ENCODE measurements around the gene SCN3A.

Gene SCN3A

GRCh38 chr2:165056564-165056963 lies 147.3 kb downstream of the SCN3A start:
- ATAC-seq = no peak
- no peak for TF ChIP-seq CSRNP3 (CRISPR knock-in tag; IDR thresholded peaks at IDR 0.05)
- TF ChIP-seq ZFP3 (CRISPR knock-in tag; IDR thresholded peaks at IDR 0.05) = no peak

- peak; percentile 76 for ATAC-seq
- TF ChIP-seq GLIS3 (CRISPR knock-in tag; IDR thresholded peaks at IDR 0.05) (peak; percentile 46; the same call in 1 of the 2 replicates), ISL1 (CRISPR knock-in tag; IDR thresholded peaks at IDR 0.05) (peak; percentile 46), TOX (CRISPR knock-in tag; IDR thresholded peaks at IDR 0.05; ENCODE audit: borderline replicate concordance) (no peak)
These were observed 148.6 kb downstream of the SCN3A start for GRCh38 chr2:165055082-165055851.

GRCh38 chr2:165054652-165055051 lies 149.2 kb downstream of the SCN3A start:
- no peak for ATAC-seq
- TF ChIP-seq ISL1 (CRISPR knock-in tag; IDR thresholded peaks at IDR 0.05) (no peak), ZNF8 (CRISPR knock-in tag; IDR thresholded peaks at IDR 0.05) (no peak), GLIS3 (CRISPR knock-in tag; IDR thresholded peaks at IDR 0.05) (no peak), SNAI2 (CRISPR knock-in tag; IDR thresholded peaks at IDR 0.05) (no peak), CSRNP3 (CRISPR knock-in tag; IDR thresholded peaks at IDR 0.05) (no peak), BACH2 (CRISPR knock-in tag; IDR thresholded peaks at IDR 0.05; ENCODE audit: borderline replicate concordance) (no peak), CREB5 (CRISPR knock-in tag; IDR thresholded peaks at IDR 0.05; ENCODE audit: low read depth) (no peak), ZFP30 (CRISPR knock-in tag; IDR thresholded peaks at IDR 0.05) (no peak), RARB (CRISPR knock-in tag; IDR thresholded peaks at IDR 0.05) (no peak), ZNF70 (CRISPR knock-in tag; IDR thresholded peaks at IDR 0.05) (no peak), ARNTL (CRISPR knock-in tag; IDR thresholded peaks at IDR 0.05; ENCODE audit: borderline replicate concordance, low read depth) (no peak), POU6F1 (CRISPR knock-in tag; IDR thresholded peaks at IDR 0.05; ENCODE audit: borderline replicate concordance, low read depth) (no peak), TCF4 (CRISPR knock-in tag; IDR thresholded peaks at IDR 0.05; ENCODE audit: borderline replicate concordance) (no peak), PPARA (CRISPR knock-in tag; IDR thresholded peaks at IDR 0.05; ENCODE audit: borderline replicate concordance) (no peak), ZNF565 (CRISPR knock-in tag; conservative IDR thresholded peaks at IDR 0.05; ENCODE audit: low read depth) (no peak), ZFP3 (CRISPR knock-in tag; IDR thresholded peaks at IDR 0.05) (no peak), OSR1 (CRISPR knock-in tag; IDR thresholded peaks at IDR 0.05) (no peak), ZC3H10 (CRISPR knock-in tag; IDR thresholded peaks at IDR 0.05) (no peak)
- TF ChIP-seq, protein P1, sequence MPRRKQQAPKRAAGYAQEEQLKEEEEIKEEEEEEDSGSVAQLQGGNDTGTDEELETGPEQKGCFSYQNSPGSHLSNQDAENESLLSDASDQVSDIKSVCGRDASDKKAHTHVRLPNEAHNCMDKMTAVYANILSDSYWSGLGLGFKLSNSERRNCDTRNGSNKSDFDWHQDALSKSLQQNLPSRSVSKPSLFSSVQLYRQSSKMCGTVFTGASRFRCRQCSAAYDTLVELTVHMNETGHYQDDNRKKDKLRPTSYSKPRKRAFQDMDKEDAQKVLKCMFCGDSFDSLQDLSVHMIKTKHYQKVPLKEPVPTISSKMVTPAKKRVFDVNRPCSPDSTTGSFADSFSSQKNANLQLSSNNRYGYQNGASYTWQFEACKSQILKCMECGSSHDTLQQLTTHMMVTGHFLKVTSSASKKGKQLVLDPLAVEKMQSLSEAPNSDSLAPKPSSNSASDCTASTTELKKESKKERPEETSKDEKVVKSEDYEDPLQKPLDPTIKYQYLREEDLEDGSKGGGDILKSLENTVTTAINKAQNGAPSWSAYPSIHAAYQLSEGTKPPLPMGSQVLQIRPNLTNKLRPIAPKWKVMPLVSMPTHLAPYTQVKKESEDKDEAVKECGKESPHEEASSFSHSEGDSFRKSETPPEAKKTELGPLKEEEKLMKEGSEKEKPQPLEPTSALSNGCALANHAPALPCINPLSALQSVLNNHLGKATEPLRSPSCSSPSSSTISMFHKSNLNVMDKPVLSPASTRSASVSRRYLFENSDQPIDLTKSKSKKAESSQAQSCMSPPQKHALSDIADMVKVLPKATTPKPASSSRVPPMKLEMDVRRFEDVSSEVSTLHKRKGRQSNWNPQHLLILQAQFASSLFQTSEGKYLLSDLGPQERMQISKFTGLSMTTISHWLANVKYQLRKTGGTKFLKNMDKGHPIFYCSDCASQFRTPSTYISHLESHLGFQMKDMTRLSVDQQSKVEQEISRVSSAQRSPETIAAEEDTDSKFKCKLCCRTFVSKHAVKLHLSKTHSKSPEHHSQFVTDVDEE (CRISPR knock-in tag; IDR thresholded peaks at IDR 0.05) = no peak
- TF ChIP-seq, protein P2, sequence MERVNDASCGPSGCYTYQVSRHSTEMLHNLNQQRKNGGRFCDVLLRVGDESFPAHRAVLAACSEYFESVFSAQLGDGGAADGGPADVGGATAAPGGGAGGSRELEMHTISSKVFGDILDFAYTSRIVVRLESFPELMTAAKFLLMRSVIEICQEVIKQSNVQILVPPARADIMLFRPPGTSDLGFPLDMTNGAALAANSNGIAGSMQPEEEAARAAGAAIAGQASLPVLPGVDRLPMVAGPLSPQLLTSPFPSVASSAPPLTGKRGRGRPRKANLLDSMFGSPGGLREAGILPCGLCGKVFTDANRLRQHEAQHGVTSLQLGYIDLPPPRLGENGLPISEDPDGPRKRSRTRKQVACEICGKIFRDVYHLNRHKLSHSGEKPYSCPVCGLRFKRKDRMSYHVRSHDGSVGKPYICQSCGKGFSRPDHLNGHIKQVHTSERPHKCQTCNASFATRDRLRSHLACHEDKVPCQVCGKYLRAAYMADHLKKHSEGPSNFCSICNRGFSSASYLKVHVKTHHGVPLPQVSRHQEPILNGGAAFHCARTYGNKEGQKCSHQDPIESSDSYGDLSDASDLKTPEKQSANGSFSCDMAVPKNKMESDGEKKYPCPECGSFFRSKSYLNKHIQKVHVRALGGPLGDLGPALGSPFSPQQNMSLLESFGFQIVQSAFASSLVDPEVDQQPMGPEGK (CRISPR knock-in tag; IDR thresholded peaks at IDR 0.05; ENCODE audit: borderline replicate concordance) = no peak
